Testis (tissue), 3 donors: ENCODE results near the gene SDK2. TPM values are rescaled to one million over a fixed set of nuclear protein-coding genes. Genes with fewer than 3 reads are reported as not detected.
"Not testable (repeated sequence)": the region's sequence is repeated elsewhere in the genome, so short reads cannot be mapped to it uniquely, and the experiment has no call there.

Experiments used
- DNase-seq: peaks from one replicate; pipeline ENCODE4 v3.0.0-alpha.2; 2019
- H3K27ac ChIP-seq, 2 donors: fragments of 200-600 bp; sonication (generic); one replicate each; pipeline ENCODE4 v1.5.1; 2019
- H3K27me3 ChIP-seq: fragments of 200-600 bp; sonication (generic); one replicate; pipeline ENCODE4 v1.5.1; 2019
- H3K36me3 ChIP-seq: fragments of 200-600 bp; sonication (generic); one replicate; pipeline ENCODE4 v1.5.1; 2017; ENCODE audit warnings: low read depth; ENCODE audit errors: missing control alignments
- H3K4me1 ChIP-seq: fragments of 200-600 bp; sonication (generic); one replicate; pipeline ENCODE4 v1.5.1; 2019
- H3K4me3 ChIP-seq, 2 donors: fragments of 200-600 bp; sonication (generic); one replicate each; pipeline ENCODE4 v1.5.1; 2017 to 2019
- H3K9me3 ChIP-seq: fragments of 200-600 bp; sonication (generic); one replicate; pipeline ENCODE4 v1.5.1; 2017
- POLR2A ChIP-seq: fragments of 450-650 bp; IDR thresholded peaks from one replicate; pipeline ENCODE4 v1.6.1; 2017; ENCODE audit warnings: antibody characterized with exemption, mild to moderate bottlenecking, moderate library complexity
- WGBS, 2 donors: methylation state at CpG; one replicate each; pipeline ENCODE4 v1.1.5; 2018; 5-methylcytosine and 5-hydroxymethylcytosine counted together
- intact Hi-C: fragments of 100-400 bp; cut with DNase I; formaldehyde crosslinking; loops from one replicate; pipeline ENCODE4 v1.15.1; 2023; ENCODE audit warnings: low total_unique reads
- polyA plus RNA-seq: library from polyadenylated mRNA; stranded (reverse); fragments of 350-450 nt; fragmentation: Illumina TruSeq; extraction: RNeasy Lipid Tissue Mini Kit (QIAGEN cat#74804); gene quantifications from one replicate; pipeline ENCODE4 v1.2.3, GENCODE V29; 2014; ENCODE audit warnings: low read depth, low replicate concordance; ENCODE audit not compliant: insufficient read depth
- total RNA-seq, 2 donors: library from RNA; depleted of rRNA; stranded (reverse); fragments of >200 nt; gene quantifications; one replicate each; pipeline ENCODE4 v1.2.3, GENCODE V29; 2016
- TF ChIP-seq, protein P1 (sequence below), 3 experiments: fragments of 450-650 bp in 2 of 3; fragments of 200-600 bp in 1 of 3; sonication (generic) in 1 of 3; IDR thresholded peaks; one replicate each; pipeline ENCODE4 v1.5.1; 2016 to 2019; ENCODE audit warnings: antibody characterized with exemption in 3 of 3, mild to moderate bottlenecking in 2 of 3, moderate library complexity in 1 of 3

The SDK2 gene
- total and polyA plus RNA-seq, 3 donors from 2014 or later, result 36.9 to 63.4 (median 55.4) TPM

DNA sequence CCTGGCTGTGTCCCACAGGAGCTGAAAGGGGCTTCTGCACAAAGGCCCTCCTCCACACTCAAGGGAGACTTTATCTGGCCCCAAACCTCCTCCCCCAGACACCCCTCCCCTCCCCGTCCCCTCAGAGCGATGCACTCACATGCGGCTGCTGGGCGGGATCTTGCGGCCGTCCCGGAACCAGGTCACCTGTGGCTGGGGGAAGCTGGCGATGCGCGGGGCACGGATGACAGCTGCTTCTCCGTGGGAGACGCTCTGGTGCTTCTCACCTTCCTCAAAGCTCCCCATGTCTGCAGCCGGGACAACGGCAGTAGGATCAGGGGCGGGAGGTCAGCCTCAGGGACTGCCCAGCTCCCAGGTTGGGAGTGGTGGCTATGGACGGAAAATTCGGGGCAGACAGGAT lies 188.5 kb downstream of the SDK2 start:
- DNase-seq, result no peak
- no peaks in the 10 kb centered on the region for H3K27me3 ChIP-seq
- intact Hi-C loops, result no loop called here
- no peak overlapping the region for H3K4me3 ChIP-seq
- H3K27ac ChIP-seq, result no peak overlapping the region
- no peaks in the 10 kb centered on the region for H3K36me3 ChIP-seq
- no peaks in the 10 kb centered on the region for H3K4me1 ChIP-seq
- TF ChIP-seq POLR2A, result no peak
- TF ChIP-seq, protein P1, sequence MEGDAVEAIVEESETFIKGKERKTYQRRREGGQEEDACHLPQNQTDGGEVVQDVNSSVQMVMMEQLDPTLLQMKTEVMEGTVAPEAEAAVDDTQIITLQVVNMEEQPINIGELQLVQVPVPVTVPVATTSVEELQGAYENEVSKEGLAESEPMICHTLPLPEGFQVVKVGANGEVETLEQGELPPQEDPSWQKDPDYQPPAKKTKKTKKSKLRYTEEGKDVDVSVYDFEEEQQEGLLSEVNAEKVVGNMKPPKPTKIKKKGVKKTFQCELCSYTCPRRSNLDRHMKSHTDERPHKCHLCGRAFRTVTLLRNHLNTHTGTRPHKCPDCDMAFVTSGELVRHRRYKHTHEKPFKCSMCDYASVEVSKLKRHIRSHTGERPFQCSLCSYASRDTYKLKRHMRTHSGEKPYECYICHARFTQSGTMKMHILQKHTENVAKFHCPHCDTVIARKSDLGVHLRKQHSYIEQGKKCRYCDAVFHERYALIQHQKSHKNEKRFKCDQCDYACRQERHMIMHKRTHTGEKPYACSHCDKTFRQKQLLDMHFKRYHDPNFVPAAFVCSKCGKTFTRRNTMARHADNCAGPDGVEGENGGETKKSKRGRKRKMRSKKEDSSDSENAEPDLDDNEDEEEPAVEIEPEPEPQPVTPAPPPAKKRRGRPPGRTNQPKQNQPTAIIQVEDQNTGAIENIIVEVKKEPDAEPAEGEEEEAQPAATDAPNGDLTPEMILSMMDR (IDR thresholded peaks at IDR 0.05), result no peak
- no peaks in the 10 kb centered on the region for H3K9me3 ChIP-seq
- 39 to 50% methylated on average over 15 to 18 of the region's 18 CpGs for WGBS, 2 donors

DNA sequence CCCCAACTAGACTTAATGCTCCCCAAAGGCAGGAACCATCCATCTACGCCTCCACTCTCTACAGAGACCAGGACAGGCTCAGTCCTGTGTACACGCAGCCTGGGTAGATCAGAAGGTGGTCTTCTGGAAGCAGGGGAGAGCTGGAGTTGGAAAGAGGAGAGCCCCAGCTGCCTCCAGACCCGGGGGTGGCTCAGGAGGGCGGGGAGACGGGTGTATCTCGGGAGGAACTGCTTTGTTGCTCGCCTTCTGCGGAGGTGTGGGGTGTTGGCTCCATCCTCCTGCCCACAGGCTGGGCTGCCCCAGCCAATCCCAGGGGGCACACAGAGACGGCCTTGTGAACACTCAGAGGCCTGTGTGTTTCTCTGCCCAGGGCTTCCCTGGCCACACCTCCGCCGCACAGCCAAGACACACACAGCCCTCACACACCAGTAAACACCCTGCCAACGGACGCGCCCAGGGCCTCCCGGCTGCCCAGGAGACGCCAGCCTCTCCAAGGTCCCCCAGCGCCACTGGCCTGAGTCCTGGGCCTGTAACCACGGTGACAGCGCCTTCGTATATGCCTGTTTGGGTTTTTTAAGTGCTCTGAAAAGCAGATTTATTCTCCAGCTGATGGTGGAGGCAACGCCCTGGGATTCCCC lies 189.1 kb downstream of the SDK2 start:
- Histone ChIP-seq H3K27me3 (no peaks in the 10 kb centered on the region), H3K36me3 (no peaks in the 10 kb centered on the region), H3K27ac (no peak overlapping the region), H3K4me1 (no peaks in the 10 kb centered on the region), H3K9me3 (no peaks in the 10 kb centered on the region), H3K4me3 (no peak overlapping the region)
- DNase-seq, result peak; percentile 81
- intact Hi-C loops, result no loop called here
- 56 to 73% methylated on average over 11 to 15 of the region's 21 CpGs for WGBS, 2 donors
- TF ChIP-seq POLR2A, result no peak
- TF ChIP-seq, protein P1 (IDR thresholded peaks at IDR 0.05), result no peak

DNA sequence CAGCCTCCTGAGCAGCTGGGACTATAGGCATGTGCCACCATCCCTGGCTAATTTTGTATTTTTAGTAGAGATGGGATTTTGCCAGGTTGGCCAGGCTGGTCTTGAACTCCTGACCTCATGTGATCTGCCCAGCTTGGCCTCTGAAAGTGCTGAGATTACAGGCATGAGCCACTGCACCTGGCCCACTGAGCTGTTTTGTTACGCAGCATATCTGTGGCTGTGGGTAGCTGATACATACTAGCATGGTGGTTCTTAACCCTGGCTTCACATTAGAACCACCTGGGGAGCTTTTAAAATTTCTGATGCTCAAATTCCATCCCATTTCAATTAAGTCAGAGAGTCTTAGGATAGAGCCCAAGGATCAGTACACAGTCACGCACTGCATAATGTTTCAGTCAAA lies 190.8 kb downstream of the SDK2 start:
- H3K36me3 ChIP-seq, H3K9me3 ChIP-seq, DNase-seq, H3K4me1 ChIP-seq, H3K27me3 ChIP-seq, H3K4me3 ChIP-seq, H3K27ac ChIP-seq, intact Hi-C loops: not testable (repeated sequence)
- WGBS, 2 donors, result 94 to 96% methylated on average over 2 of the region's 2 CpGs

DNA sequence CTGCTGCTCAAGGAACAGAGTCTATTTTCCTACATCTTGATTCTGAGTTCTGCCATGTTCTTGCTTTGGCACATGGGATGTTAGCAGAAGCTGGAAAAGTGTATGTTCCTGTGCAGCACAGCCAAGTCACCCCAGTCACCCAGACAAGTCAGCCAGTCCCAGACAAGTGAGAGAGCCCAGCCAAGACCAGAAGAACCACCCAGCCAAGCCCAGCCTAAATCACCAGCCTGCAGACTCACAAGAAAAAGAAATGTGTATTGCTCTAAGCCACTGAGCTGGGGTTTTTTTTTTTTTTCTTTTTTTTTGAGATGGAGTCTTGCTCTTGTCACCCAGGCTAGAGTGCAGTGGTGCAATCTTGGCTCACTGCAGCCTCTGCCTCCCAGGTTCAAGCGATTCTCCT lies 191.2 kb downstream of the SDK2 start:
- H3K27me3 ChIP-seq, result no peaks in the 10 kb centered on the region
- intact Hi-C loops, result no loop called here
- TF ChIP-seq POLR2A, result no peak
- TF ChIP-seq, protein P1 (IDR thresholded peaks at IDR 0.05), result no peak

DNA sequence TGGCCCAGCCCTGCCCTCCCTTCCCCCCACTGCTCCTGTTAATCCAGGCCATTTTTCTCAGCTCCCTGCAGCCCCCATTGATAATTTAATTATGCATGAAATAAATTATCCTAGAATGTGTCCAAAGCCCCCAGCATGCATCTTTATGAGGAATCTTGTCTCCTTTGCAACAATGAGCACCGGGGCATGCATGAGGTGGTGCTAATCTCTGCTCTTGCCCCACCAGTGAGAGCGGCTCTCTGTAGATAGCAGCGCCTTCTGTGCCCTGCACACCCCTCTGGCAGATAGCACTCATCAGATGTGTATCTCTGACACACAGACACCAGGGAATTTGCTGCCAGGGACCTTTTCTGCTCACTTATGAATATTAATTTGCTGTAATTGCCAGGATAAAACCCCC lies 192.2 kb downstream of the SDK2 start:
- no peaks in the 10 kb centered on the region for H3K4me1 ChIP-seq
- no peak for DNase-seq
- H3K27me3 ChIP-seq, result no peaks in the 10 kb centered on the region
- TF ChIP-seq, protein P1 (IDR thresholded peaks at IDR 0.05), result no peak
- no peak for TF ChIP-seq POLR2A
- H3K27ac ChIP-seq, result no peak overlapping the region
- 93 to 94% methylated on average over 3 of the region's 3 CpGs for whole genome bisulfite sequencing, 2 donors
- no peaks in the 10 kb centered on the region for H3K9me3 ChIP-seq
- H3K4me3 ChIP-seq, result no peak overlapping the region
- no peaks in the 10 kb centered on the region for H3K36me3 ChIP-seq
- intact Hi-C loops, result no loop called here

More for the DNA sequence above, 191.2 kb downstream of the SDK2 start:
- no peak overlapping the region for H3K27ac ChIP-seq
- whole genome bisulfite sequencing, 2 donors, result 100% methylated on average over 1 of the region's 1 CpG
- H3K4me1 ChIP-seq, result no peaks in the 10 kb centered on the region
- H3K9me3 ChIP-seq, result no peaks in the 10 kb centered on the region
- no peak overlapping the region for H3K4me3 ChIP-seq
- DNase-seq, result no peak
- H3K36me3 ChIP-seq, result no peaks in the 10 kb centered on the region
